B cell (primary cell): ENCODE results near the gene G3BP1. TPM values are rescaled to one million over a fixed set of nuclear protein-coding genes. Genes with fewer than 3 reads are reported as not detected.
A peak's percentile ranks its signal among the peaks of the same experiment; 100 is the strongest.

ENCODE experiments used
- ATAC-seq: fragments of 200-7000 bp; cut with Tn5 transposase; one replicate; pipeline ENCODE4 v1.10.0; 2021; ENCODE audit warnings: low read depth, mild to moderate bottlenecking, moderate number of reproducible peaks, moderate library complexity
- CTCF ChIA-PET: fragments of 350-600 bp; sonication (Branson Sonifier 250); formaldehyde crosslinking; loops from one replicate; lab custom pipeline; 2021; ENCODE audit warnings: antibody characterized with exemption, inconsistent platforms; lab: Charles Lee
- POLR2A ChIA-PET: fragments of 350-600 bp; sonication (Branson Sonifier 250); formaldehyde crosslinking; loops from one replicate; lab custom pipeline; 2021; ENCODE audit warnings: antibody characterized with exemption; lab: Charles Lee
- DNase-seq: peaks from one replicate; pipeline ENCODE4 v3.0.0; 2013
- H2AFZ ChIP-seq: 2 replicates; pipeline ENCODE4 v1.6.1; 2012; ENCODE audit warnings: mild to moderate bottlenecking, low read depth, low read length; ENCODE audit not compliant: insufficient read depth, poor library complexity, severe bottlenecking
- H3K27ac ChIP-seq, 2 donors: 1 replicate in 1 of 2; 2 replicates in 1 of 2; pipeline ENCODE4 v1.5.1; 2012 to 2013; ENCODE audit warnings: low read length in 2 of 2, mild to moderate bottlenecking in 2 of 2, moderate library complexity in 1 of 2
- H3K27me3 ChIP-seq, 4 experiments: fragments of 200-600 bp in 1 of 4; sonication (generic) in 1 of 4; replicated peaks in 1 of 4; 1 replicate in 2 of 4; 2 replicates in 2 of 4; pipeline versions ENCODE4 v1.6.1 to v1.7.0; 2013 to 2016; ENCODE audit warnings: low read length in 3 of 4, mild to moderate bottlenecking in 2 of 4, mixed read lengths in 1 of 4, moderate library complexity in 1 of 4; ENCODE audit not compliant: insufficient read depth in 4 of 4, control insufficient read depth in 3 of 4; ENCODE audit errors: control extremely low read depth in 1 of 4
- H3K36me3 ChIP-seq, 2 experiments: replicated peaks in 1 of 2; 1 replicate in 1 of 2; 2 replicates in 1 of 2; pipeline versions ENCODE4 v1.6.1 to v1.7.1; 2013; ENCODE audit warnings: low read length in 1 of 2; ENCODE audit not compliant: insufficient read depth in 2 of 2, control insufficient read depth in 1 of 2; ENCODE audit errors: control extremely low read depth in 1 of 2, extremely low read depth in 1 of 2
- H3K4me1 ChIP-seq, 2 donors: fragments of 200-600 bp in 1 of 2; sonication (generic) in 1 of 2; 1 replicate in 1 of 2; 2 replicates in 1 of 2; pipeline versions ENCODE4 v1.5.1 to v1.6.1; 2013 to 2017; ENCODE audit warnings: low read length in 2 of 2; ENCODE audit not compliant: control insufficient read depth in 2 of 2, insufficient read depth in 2 of 2
- H3K4me2 ChIP-seq: replicated peaks from 2 replicates; pipeline ENCODE3; 2012; ENCODE audit warnings: mild to moderate bottlenecking, low read depth, low read length; ENCODE audit not compliant: poor library complexity, severe bottlenecking
- H3K4me3 ChIP-seq, 5 experiments: fragments of 200-600 bp in 1 of 5; sonication (generic) in 1 of 5; 1 replicate in 3 of 5; 2 replicates in 2 of 5; pipeline versions ENCODE4 v1.5.1 to v1.7.0; 2011 to 2016; ENCODE audit warnings: low read length in 4 of 5, mild to moderate bottlenecking in 4 of 5, low read depth in 2 of 5, control low read depth in 1 of 5, moderate library complexity in 1 of 5; ENCODE audit not compliant: insufficient read depth in 1 of 5; ENCODE audit errors: control extremely low read depth in 1 of 5, extremely low read depth in 1 of 5
- H3K79me2 ChIP-seq: fragments of 200-600 bp; sonication (generic); one replicate; pipeline ENCODE4 v1.6.0; 2016; ENCODE audit warnings: low read length; ENCODE audit not compliant: control insufficient read depth, insufficient read depth
- H3K9ac ChIP-seq: fragments of 200-600 bp; sonication (generic); 2 replicates; pipeline ENCODE4 v1.6.1; 2017; ENCODE audit warnings: mild to moderate bottlenecking, low read length, moderate library complexity
- H3K9me3 ChIP-seq, 3 donors: one replicate each; pipeline versions ENCODE4 v1.6.1 to v1.7.1; 2013; ENCODE audit warnings: low read length in 2 of 3; ENCODE audit not compliant: control insufficient read depth in 2 of 3, insufficient read depth in 1 of 3; ENCODE audit errors: control extremely low read depth in 1 of 3
- H4K20me1 ChIP-seq: 2 replicates; pipeline ENCODE4 v1.6.0; 2012; ENCODE audit warnings: mild to moderate bottlenecking, low read length; ENCODE audit not compliant: insufficient read depth, control insufficient read depth, poor library complexity, severe bottlenecking
- H3K27ac Mint-ChIP-seq: one replicate; pipeline ENCODE4 v1.8.0; 2021; ENCODE audit warnings: mixed read lengths
- H3K27me3 Mint-ChIP-seq: one replicate; pipeline ENCODE4 v1.8.0; 2021; ENCODE audit warnings: mixed read lengths
- H3K4me1 Mint-ChIP-seq: one replicate; pipeline ENCODE4 v1.8.0; 2021; ENCODE audit warnings: mixed read lengths
- H3K4me3 Mint-ChIP-seq: one replicate; pipeline ENCODE4 v1.8.0; 2021; ENCODE audit warnings: mixed read lengths
- H3K9me3 Mint-ChIP-seq: one replicate; pipeline ENCODE4 v1.8.0; 2022; ENCODE audit warnings: mixed read lengths; ENCODE audit not compliant: insufficient read depth
- EZH2 ChIP-seq: IDR thresholded peaks from 2 replicates; pipeline ENCODE4 v1.6.1; 2012; ENCODE audit warnings: borderline replicate concordance, low read depth, mild to moderate bottlenecking, moderate library complexity, low read length; ENCODE audit not compliant: insufficient read depth, poor library complexity, severe bottlenecking
- WGBS: methylation state at CpG from one replicate; pipeline ENCODE4 v1.1.5; 2013; ENCODE audit warnings: missing lambda C conversion rate; ENCODE audit not compliant: insufficient coverage; 5-methylcytosine and 5-hydroxymethylcytosine counted together
- intact Hi-C: fragments of 100-400 bp; cut with micrococcal nuclease; formaldehyde crosslinking; loops from one replicate; pipeline ENCODE4 v1.10.0; 2022
- polyA plus RNA-seq: library from polyadenylated mRNA; depleted of rRNA; stranded (reverse); fragments of >200 nt; gene quantifications from 2 replicates; pipeline ENCODE4 v1.2.3, GENCODE V29; 2012
- total RNA-seq, 2 donors: library from RNA; stranded (reverse); fragments of 120-200 nt in 1 of 2; gene quantifications; 1 replicate in 1 of 2; 2 replicates in 1 of 2; pipeline versions ENCODE4 v1.2.3 to v1.2.4, GENCODE V29; 2013 to 2022
- TF ChIP-seq, protein P1 (sequence below): fragments of 200-600 bp; IDR thresholded peaks from one replicate; pipeline ENCODE4 v1.8.0; 2022; ENCODE audit warnings: antibody characterized with exemption, mild to moderate bottlenecking

G3BP1 gene
- total and polyA plus RNA-seq, 2 donors (not counting 1 experiment from before 2014, with no cell fraction given) = 12.7 to 159 TPM

- TF ChIP-seq, protein P1, sequence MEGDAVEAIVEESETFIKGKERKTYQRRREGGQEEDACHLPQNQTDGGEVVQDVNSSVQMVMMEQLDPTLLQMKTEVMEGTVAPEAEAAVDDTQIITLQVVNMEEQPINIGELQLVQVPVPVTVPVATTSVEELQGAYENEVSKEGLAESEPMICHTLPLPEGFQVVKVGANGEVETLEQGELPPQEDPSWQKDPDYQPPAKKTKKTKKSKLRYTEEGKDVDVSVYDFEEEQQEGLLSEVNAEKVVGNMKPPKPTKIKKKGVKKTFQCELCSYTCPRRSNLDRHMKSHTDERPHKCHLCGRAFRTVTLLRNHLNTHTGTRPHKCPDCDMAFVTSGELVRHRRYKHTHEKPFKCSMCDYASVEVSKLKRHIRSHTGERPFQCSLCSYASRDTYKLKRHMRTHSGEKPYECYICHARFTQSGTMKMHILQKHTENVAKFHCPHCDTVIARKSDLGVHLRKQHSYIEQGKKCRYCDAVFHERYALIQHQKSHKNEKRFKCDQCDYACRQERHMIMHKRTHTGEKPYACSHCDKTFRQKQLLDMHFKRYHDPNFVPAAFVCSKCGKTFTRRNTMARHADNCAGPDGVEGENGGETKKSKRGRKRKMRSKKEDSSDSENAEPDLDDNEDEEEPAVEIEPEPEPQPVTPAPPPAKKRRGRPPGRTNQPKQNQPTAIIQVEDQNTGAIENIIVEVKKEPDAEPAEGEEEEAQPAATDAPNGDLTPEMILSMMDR = no peak
- TF ChIP-seq EZH2 = no peak
- peaks cover 22 to 29% of the 10 kb centered on the region in 2 donors for H3K4me1 ChIP-seq
- peaks cover 61% of the 10 kb centered on the region for H3K79me2 ChIP-seq
- no peaks in the 10 kb centered on the region for H3K27me3 ChIP-seq
- no peak for DNase-seq
- peaks cover 38% of the 10 kb centered on the region for H3K4me1 Mint-ChIP-seq
- ATAC-seq = no peak
- CTCF ChIA-PET = interaction anchor here (1.1 to 3.3 kb wide), 5 partner anchors 17 to 105 kb away, joined by 4 to 13 read pairs (median 8); no protein-coding TSS in a partner anchor
- H3K9me3 ChIP-seq = no peaks in the 10 kb centered on the region
- H3K27ac Mint-ChIP-seq = peak overlapping the region; percentile 74
- no peaks in the 10 kb centered on the region for H3K27me3 Mint-ChIP-seq
- H3K4me3 ChIP-seq = peak overlapping the region; percentile 35 to 94 (median 81)
- H3K27ac ChIP-seq = peak overlapping the region in 1 of 2 donors; percentile 75
- H3K4me2 ChIP-seq = peak overlapping the region; percentile 87
- H3K9me3 Mint-ChIP-seq = no peaks in the 10 kb centered on the region
- peak overlapping the region; percentile 82 for H3K4me3 Mint-ChIP-seq
- WGBS = 13% methylated on average over 5 of the region's 9 CpGs
- H4K20me1 ChIP-seq = no peaks in the 10 kb centered on the region
- POLR2A ChIA-PET = interaction anchor here (1.4 to 4.6 kb wide), 3 partner anchors 8 to 16 kb away, joined by 3 to 40 read pairs (median 7); partner anchors contain the start of gene G3BP1
- peaks cover 4 to 6% of the 10 kb centered on the region in 2 experiments for H3K36me3 ChIP-seq
- peak overlapping the region; percentile 79 for H3K9ac ChIP-seq
- H2AFZ ChIP-seq = peak overlapping the region; percentile 97
- intact Hi-C loops = loop anchor here (1.0 to 5.0 kb wide), 3 partner anchors 14 to 1800 kb away; partner anchors contain the start of genes G3BP1 and SLC36A1
Observed at GRCh38 chr5:151757233-151758140, 14.3 kb upstream of the G3BP1 start.
